Right lobe of liver (tissue), 4 donors: ENCODE data around the gene CIAO2B.

Experiments used
- POLR2A ChIP-seq: fragments of 450-650 bp; IDR thresholded peaks from one replicate; pipeline ENCODE4 v1.6.1; 2017; ENCODE audit warnings: antibody characterized with exemption, mild to moderate bottlenecking
- TF ChIP-seq, protein P1 (sequence below), 4 donors: fragments of 200-600 bp in 3 of 4; fragments of 450-650 bp in 1 of 4; IDR thresholded peaks; one replicate each; pipeline versions ENCODE4 v1.5.1 to v1.8.0; 2016 to 2022; ENCODE audit warnings: antibody characterized with exemption in 4 of 4, mild to moderate bottlenecking in 2 of 4
- donor health status: DM: no; HTN: no; CAD: no.
- donor health status: DM: no; HTN: no; CAD: no.
- donor health status: DM: no; HTN: yes; CAD: no.

DNA sequence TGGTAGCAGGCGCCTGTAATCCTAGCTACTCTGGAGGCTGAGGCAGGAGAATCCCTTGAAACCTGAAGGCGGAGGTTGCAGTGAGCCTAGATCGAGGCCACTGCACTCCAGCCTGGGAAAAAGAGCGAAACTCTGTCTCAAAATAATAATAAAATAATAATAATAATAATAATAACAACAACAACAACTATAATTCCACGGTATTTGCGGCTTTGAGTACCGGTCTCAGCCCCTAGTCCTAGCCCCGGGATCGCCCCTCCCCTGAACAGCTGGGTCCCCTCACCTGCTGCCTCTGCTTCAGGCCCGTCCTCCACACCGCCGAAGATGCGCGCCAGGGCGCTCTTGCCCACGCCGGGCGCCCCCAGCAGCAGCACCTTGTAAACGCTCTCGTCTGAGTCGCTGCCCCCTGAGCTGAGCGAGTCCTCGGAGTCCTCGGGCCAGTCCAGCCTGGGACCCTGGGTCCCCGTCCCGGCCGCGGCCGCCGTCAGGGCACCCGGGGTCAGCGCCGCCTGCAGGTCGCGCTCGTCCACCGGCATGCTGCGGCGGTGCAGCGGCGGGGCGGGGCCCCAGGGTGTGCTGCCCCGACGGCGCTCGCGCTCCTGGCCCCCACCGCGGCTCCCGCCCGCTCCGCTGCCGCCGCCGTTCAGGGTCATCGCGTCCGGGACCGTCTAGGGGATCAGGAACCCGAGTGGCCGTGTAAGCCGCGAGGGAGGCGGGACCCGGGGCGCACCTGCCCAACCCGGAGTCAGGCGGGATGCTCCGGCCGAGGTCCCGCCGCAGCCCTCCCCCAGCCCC, 9.5 kb downstream of the CIAO2B start:
- TF ChIP-seq, protein P1, sequence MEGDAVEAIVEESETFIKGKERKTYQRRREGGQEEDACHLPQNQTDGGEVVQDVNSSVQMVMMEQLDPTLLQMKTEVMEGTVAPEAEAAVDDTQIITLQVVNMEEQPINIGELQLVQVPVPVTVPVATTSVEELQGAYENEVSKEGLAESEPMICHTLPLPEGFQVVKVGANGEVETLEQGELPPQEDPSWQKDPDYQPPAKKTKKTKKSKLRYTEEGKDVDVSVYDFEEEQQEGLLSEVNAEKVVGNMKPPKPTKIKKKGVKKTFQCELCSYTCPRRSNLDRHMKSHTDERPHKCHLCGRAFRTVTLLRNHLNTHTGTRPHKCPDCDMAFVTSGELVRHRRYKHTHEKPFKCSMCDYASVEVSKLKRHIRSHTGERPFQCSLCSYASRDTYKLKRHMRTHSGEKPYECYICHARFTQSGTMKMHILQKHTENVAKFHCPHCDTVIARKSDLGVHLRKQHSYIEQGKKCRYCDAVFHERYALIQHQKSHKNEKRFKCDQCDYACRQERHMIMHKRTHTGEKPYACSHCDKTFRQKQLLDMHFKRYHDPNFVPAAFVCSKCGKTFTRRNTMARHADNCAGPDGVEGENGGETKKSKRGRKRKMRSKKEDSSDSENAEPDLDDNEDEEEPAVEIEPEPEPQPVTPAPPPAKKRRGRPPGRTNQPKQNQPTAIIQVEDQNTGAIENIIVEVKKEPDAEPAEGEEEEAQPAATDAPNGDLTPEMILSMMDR (IDR thresholded peaks at IDR 0.05): peak; percentile 15 to 38 (median 20)
- TF ChIP-seq POLR2A: no peak
